CD4-positive, CD25-positive, alpha-beta regulatory T cell (primary cell): ENCODE measurements around the gene BET1. TPM values are rescaled to one million over a fixed set of nuclear protein-coding genes. Genes with fewer than 3 reads are reported as not detected.

Experiments used
- ATAC-seq, 2 donors: fragments of 150-1000 bp; cut with Tn5 transposase; one replicate each; pipeline ENCODE4 v1.10.0; 2021; ENCODE audit warnings: low read depth in 2 of 2, moderate number of reproducible peaks in 2 of 2, moderate library complexity in 1 of 2
- DNase-seq, 3 donors: peaks; one replicate each; pipeline versions ENCODE4 v3.0.0 to v3.0.0-alpha.2; 2012 to 2022; ENCODE audit warnings: mixed read lengths in 1 of 3
- H3K27ac ChIP-seq: one replicate; pipeline ENCODE4 v1.7.0; 2013; ENCODE audit warnings: mild to moderate bottlenecking, low read length; ENCODE audit not compliant: insufficient read depth, poor library complexity, severe bottlenecking
- H3K27me3 ChIP-seq: one replicate; pipeline ENCODE4 v1.7.0; 2013; ENCODE audit warnings: low read length; ENCODE audit not compliant: control insufficient read depth, insufficient read depth
- H3K36me3 ChIP-seq: one replicate; pipeline ENCODE4 v1.7.0; 2013; ENCODE audit warnings: mild to moderate bottlenecking, low read length, moderate library complexity; ENCODE audit not compliant: control insufficient read depth, insufficient read depth
- H3K4me1 ChIP-seq: 2 replicates; pipeline ENCODE4 v1.7.0; 2013; ENCODE audit warnings: mild to moderate bottlenecking, low read length; ENCODE audit not compliant: insufficient read depth, control insufficient read depth, poor library complexity, severe bottlenecking
- H3K4me3 ChIP-seq: one replicate; pipeline ENCODE4 v1.7.0; 2013; ENCODE audit warnings: low read depth, mild to moderate bottlenecking, low read length, moderate library complexity
- H3K9me3 ChIP-seq, 2 experiments: 1 replicate in 1 of 2; 2 replicates in 1 of 2; pipeline ENCODE4 v1.7.0; 2013; ENCODE audit warnings: low read length in 2 of 2, mild to moderate bottlenecking in 1 of 2, moderate library complexity in 1 of 2; ENCODE audit not compliant: control insufficient read depth in 2 of 2
- H3K27ac Mint-ChIP-seq, 3 donors: one replicate each; pipeline ENCODE4 v1.8.0; 2020 to 2022; ENCODE audit warnings: mild to moderate bottlenecking in 3 of 3, mixed read lengths in 3 of 3, moderate library complexity in 2 of 3
- H3K27me3 Mint-ChIP-seq: one replicate; pipeline ENCODE4 v1.8.0; 2022; ENCODE audit warnings: mild to moderate bottlenecking, mixed read lengths
- H3K36me3 Mint-ChIP-seq: one replicate; pipeline ENCODE4 v1.8.0; 2020; ENCODE audit warnings: mixed read lengths
- H3K4me1 Mint-ChIP-seq, 4 donors: one replicate each; pipeline ENCODE4 v1.8.0; 2020 to 2022; ENCODE audit warnings: mixed read lengths in 4 of 4, mild to moderate bottlenecking in 1 of 4
- H3K4me3 Mint-ChIP-seq, 4 donors: one replicate each; pipeline ENCODE4 v1.8.0; 2020 to 2022; ENCODE audit warnings: mild to moderate bottlenecking in 4 of 4, mixed read lengths in 4 of 4, moderate library complexity in 3 of 4
- H3K9me3 Mint-ChIP-seq, 7 donors: one replicate each; pipeline ENCODE4 v1.8.0; 2020 to 2022; ENCODE audit warnings: mixed read lengths in 7 of 7, mild to moderate bottlenecking in 3 of 7, moderate library complexity in 2 of 7
- polyA plus RNA-seq, 4 donors: library from polyadenylated mRNA; unstranded; fragments of 300-500 nt; fragmentation: Illumina TruSeq; gene quantifications; one replicate each; pipeline ENCODE4 v1.2.3, GENCODE V29; 2021
- total RNA-seq: library from RNA; stranded (reverse); gene quantifications from one replicate; pipeline ENCODE4 v1.2.3, GENCODE V29; 2022

The BET1 gene
- total and polyA plus RNA-seq, 5 donors from 2014 or later: 11.4 to 23.4 (median 17.7) TPM

DNA sequence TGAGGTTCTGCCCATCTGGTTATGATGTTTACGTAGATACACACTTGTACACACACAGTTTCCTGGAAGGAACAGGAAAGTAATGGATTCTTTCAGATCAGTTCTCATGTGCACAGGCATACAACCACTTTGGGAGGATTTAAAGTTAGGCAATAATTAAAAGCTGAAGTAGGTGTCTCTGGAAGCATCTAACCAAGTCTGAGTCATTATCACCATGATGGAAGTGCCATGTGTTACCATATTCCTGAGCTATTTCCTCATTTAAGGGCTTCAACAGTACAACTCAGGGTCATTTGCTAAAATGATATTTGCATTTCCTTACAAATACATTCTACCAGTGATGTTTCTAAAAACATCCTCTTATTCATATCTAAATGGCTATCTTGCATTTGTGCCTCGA, 41.4 kb upstream of the BET1 start:
- Mint-ChIP-seq H3K4me1 (peaks cover 0 to 2% (median 0%) of the 10 kb centered on the region in 4 donors), H3K27ac (no peak overlapping the region), H3K9me3 (peaks cover 0 to 2% (median 0%) of the 10 kb centered on the region in 7 donors), H3K4me3 (no peak overlapping the region), H3K27me3 (peaks cover 8% of the 10 kb centered on the region), H3K36me3 (no peaks in the 10 kb centered on the region)
- ATAC-seq (no peak), DNase-seq (no peak)
- Histone ChIP-seq H3K9me3 (no peaks in the 10 kb centered on the region), H3K36me3 (no peaks in the 10 kb centered on the region), H3K4me3 (no peak overlapping the region), H3K4me1 (no peaks in the 10 kb centered on the region), H3K27ac (no peak overlapping the region), H3K27me3 (no peaks in the 10 kb centered on the region)

DNA sequence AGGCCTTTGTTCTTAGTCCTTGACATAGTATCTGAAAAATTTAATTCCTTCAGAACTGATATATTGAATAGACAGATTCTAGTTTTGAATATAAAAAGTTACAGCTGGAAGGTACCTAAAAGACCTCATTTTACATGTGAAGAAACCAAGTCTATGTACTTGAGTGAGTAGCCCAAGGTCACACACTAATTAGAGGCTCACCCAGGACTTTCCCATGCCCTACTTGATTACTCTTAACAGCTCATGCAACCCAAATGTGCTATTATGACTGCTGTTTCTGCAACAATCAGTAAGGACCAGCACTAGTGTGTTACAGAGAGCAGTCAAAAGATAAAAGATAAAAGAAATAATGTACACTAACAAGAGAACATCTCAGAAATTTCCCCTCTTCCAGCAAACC, 40.7 kb upstream of the BET1 start:
- DNase-seq (no peak), ATAC-seq (no peak)
- Histone ChIP-seq H3K4me3 (no peak overlapping the region), H3K4me1 (no peaks in the 10 kb centered on the region), H3K9me3 (no peaks in the 10 kb centered on the region), H3K27me3 (no peaks in the 10 kb centered on the region), H3K36me3 (no peaks in the 10 kb centered on the region), H3K27ac (no peak overlapping the region)
- H3K4me3 Mint-ChIP-seq: no peak overlapping the region
- H3K27ac Mint-ChIP-seq: no peak overlapping the region
- no peaks in the 10 kb centered on the region for H3K36me3 Mint-ChIP-seq
- peaks cover 0 to 2% (median 0%) of the 10 kb centered on the region in 4 donors for H3K4me1 Mint-ChIP-seq
- no peaks in the 10 kb centered on the region for H3K9me3 Mint-ChIP-seq
- peaks cover 10% of the 10 kb centered on the region for H3K27me3 Mint-ChIP-seq

DNA sequence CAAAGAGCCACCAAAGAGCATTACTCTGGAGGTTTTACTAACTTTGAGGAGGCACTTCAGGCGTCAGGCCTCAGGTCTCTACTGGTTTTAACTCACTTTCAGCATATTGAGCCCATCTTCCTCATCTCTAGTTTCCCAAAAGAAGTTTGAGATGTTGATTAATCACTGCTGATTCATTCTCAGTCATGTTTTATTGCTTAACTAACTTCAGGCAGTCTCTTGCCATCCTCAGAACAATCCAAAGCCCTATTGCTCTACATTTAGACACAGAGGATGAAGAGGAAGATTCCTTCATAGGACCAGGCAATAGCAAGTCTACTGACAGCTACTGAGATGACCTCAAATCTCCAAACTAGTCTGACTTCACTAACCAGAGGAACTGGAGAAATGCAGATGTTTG, 39.1 kb upstream of the BET1 start:
- DNase-seq (no peak), ATAC-seq (no peak)
- Histone ChIP-seq H3K9me3 (no peaks in the 10 kb centered on the region), H3K4me1 (no peaks in the 10 kb centered on the region), H3K36me3 (no peaks in the 10 kb centered on the region), H3K4me3 (no peak overlapping the region), H3K27me3 (peaks cover 2% of the 10 kb centered on the region), H3K27ac (no peak overlapping the region)
- Mint-ChIP-seq H3K4me3 (no peak overlapping the region), H3K4me1 (no peaks in the 10 kb centered on the region), H3K36me3 (no peaks in the 10 kb centered on the region), H3K27me3 (peaks cover 7% of the 10 kb centered on the region), H3K9me3 (no peaks in the 10 kb centered on the region), H3K27ac (no peak overlapping the region)

DNA sequence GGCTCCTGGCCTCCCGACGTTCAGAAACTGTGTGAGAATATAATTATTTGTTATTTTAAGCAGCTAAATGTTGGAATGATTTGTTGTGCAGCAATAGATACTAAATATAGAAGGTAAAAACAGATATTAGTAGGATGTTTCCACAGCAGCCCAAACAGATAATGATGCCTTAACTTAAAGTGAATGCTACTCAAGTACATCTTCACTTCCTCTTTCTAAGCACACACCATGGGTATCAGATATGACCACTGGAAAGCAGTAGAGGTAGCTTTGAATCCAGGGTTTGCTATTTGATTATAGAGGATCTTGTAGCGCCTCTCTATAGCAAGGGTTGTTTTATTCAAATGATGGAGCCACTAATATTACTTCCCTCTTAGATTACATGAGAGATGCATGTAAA, 38.2 kb upstream of the BET1 start:
- Mint-ChIP-seq H3K4me1 (no peaks in the 10 kb centered on the region), H3K36me3 (no peaks in the 10 kb centered on the region), H3K27ac (no peak overlapping the region), H3K4me3 (no peak overlapping the region), H3K9me3 (no peaks in the 10 kb centered on the region), H3K27me3 (peaks cover 7% of the 10 kb centered on the region)
- no peak overlapping the region for H3K27ac ChIP-seq
- DNase-seq: no peak
- H3K36me3 ChIP-seq: no peaks in the 10 kb centered on the region
- H3K9me3 ChIP-seq: no peaks in the 10 kb centered on the region
- H3K4me3 ChIP-seq: no peak overlapping the region
- H3K27me3 ChIP-seq: peaks cover 2% of the 10 kb centered on the region
- ATAC-seq: no peak
- no peaks in the 10 kb centered on the region for H3K4me1 ChIP-seq

DNA sequence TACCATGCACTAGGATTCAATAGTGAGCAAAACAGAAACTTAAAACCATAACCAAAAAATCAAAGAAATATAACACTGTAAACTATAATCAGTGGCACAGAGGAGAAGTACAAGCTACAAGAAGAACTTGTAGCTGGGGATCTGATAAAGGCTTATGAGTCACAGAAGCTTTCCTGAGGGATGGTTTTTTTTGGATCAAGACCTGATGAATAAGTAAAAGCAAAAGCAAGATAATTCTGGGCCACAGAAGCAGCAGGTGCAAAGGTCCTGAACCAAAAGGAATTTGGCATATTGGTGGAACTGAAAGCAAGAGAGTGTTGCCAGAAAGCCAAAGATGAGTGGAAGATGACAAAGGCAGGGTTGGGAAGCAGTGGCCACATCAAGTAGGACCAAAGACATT, 37.4 kb upstream of the BET1 start:
- H3K36me3 Mint-ChIP-seq: no peaks in the 10 kb centered on the region
- H3K27me3 Mint-ChIP-seq: peaks cover 7% of the 10 kb centered on the region
- no peak overlapping the region for H3K27ac Mint-ChIP-seq

DNA sequence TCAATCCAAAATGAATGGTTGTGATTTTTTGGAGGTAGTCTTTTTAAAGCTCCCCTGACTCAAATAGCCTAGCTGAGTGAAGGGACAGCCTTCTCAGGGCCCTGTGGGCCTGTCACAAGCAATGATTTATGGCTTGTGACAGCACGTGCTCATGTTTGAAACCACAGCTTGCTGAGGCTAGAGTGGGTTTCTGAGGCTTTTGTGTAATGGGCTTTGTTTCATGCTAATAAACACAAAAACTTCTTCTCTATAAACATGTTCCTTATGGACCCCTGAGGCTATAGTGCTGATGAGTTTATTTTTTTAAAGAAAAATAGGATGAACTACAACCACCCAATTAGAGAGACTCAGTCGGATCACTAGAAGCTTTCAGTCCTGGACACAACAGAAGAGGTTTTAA, 36.1 kb upstream of the BET1 start:
- Mint-ChIP-seq H3K27me3 (peaks cover 7% of the 10 kb centered on the region), H3K4me3 (no peak overlapping the region), H3K4me1 (no peaks in the 10 kb centered on the region), H3K27ac (no peak overlapping the region), H3K36me3 (no peaks in the 10 kb centered on the region), H3K9me3 (no peaks in the 10 kb centered on the region)
- H3K27ac ChIP-seq: no peak overlapping the region
- ATAC-seq: no peak
- H3K4me1 ChIP-seq: no peaks in the 10 kb centered on the region
- H3K36me3 ChIP-seq: no peaks in the 10 kb centered on the region
- peaks cover 2% of the 10 kb centered on the region for H3K27me3 ChIP-seq
- no peaks in the 10 kb centered on the region for H3K9me3 ChIP-seq
- DNase-seq: no peak
- H3K4me3 ChIP-seq: no peak overlapping the region

More for the DNA sequence above, 37.4 kb upstream of the BET1 start:
- no peak for ATAC-seq
- Histone ChIP-seq H3K27ac (no peak overlapping the region), H3K27me3 (peaks cover 2% of the 10 kb centered on the region), H3K4me1 (no peaks in the 10 kb centered on the region), H3K4me3 (no peak overlapping the region), H3K9me3 (no peaks in the 10 kb centered on the region), H3K36me3 (no peaks in the 10 kb centered on the region)
- Mint-ChIP-seq H3K9me3 (no peaks in the 10 kb centered on the region), H3K4me3 (no peak overlapping the region), H3K4me1 (no peaks in the 10 kb centered on the region)
- no peak for DNase-seq

DNA sequence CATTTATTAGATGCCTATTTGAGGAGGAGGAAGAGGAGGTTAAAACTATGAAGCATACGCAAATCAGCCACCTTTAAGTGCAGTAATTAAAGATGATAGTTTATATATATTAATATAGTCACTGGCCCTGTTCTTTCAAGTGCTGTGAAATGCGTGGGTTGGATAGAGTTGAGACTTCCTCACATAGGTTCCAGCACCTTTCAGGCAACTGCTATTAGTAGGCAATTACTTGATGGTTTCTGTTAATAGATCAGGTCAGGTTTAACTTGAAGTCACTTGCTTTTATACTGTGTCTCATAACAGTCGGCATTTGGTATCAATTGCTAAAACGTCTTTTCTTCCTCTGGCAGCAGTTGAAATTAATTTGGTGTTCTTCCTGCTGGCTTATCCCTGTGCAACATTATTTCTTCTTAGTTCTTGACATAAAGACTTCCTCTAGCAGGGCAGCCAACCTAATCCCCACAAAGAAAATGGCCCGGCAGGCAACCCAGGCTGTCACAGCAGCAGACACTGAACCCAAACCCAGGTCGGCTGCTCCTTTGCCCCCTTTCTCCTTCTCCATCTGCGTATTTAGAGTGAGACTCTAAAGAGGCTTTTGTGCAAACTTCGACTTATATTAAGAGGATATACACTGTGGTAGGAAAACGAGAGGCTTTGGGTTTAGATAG, 35.3 kb upstream of the BET1 start:
- Mint-ChIP-seq H3K4me1 (no peaks in the 10 kb centered on the region), H3K4me3 (no peak overlapping the region), H3K27me3 (peaks cover 7% of the 10 kb centered on the region), H3K27ac (no peak overlapping the region), H3K9me3 (no peaks in the 10 kb centered on the region), H3K36me3 (no peaks in the 10 kb centered on the region)
- Histone ChIP-seq H3K36me3 (no peaks in the 10 kb centered on the region), H3K27me3 (peaks cover 2% of the 10 kb centered on the region), H3K4me1 (no peaks in the 10 kb centered on the region), H3K4me3 (no peak overlapping the region), H3K9me3 (no peaks in the 10 kb centered on the region), H3K27ac (no peak overlapping the region)
- DNase-seq (no peak), ATAC-seq (no peak)

DNA sequence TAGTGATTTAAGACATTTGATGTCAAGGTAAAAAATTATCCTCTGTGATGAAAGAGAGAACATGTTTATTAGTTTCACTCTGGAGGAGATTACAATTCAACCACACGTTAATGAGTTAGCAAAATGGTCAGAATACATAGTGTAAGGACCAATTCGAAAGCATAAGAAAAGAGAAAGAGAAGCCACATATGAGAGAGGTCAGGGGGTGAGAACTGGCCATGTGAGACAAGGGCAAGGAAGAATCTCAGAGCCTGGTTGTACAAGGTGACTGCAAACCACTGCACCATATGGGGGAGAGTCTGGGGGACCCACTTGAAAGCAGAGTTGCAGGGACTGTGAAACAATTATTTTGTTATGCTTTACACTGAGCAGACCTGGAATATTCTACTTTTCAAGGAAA, 27.7 kb upstream of the BET1 start:
- no peak for ATAC-seq
- H3K36me3 ChIP-seq: no peaks in the 10 kb centered on the region
- peaks cover 6% of the 10 kb centered on the region for H3K27me3 ChIP-seq
- no peaks in the 10 kb centered on the region for H3K36me3 Mint-ChIP-seq
- H3K9me3 ChIP-seq: no peaks in the 10 kb centered on the region
- no peak for DNase-seq
- H3K4me3 ChIP-seq: no peak overlapping the region
- peaks cover 18% of the 10 kb centered on the region for H3K27me3 Mint-ChIP-seq
- no peaks in the 10 kb centered on the region for H3K4me1 Mint-ChIP-seq
- H3K4me1 ChIP-seq: no peaks in the 10 kb centered on the region
- H3K4me3 Mint-ChIP-seq: no peak overlapping the region
- H3K27ac ChIP-seq: no peak overlapping the region
- peaks cover 0 to 1% (median 0%) of the 10 kb centered on the region in 7 donors for H3K9me3 Mint-ChIP-seq
- H3K27ac Mint-ChIP-seq: no peak overlapping the region
